ENCODE measurements around the gene PALD1. TPM values are rescaled to one million over a fixed set of nuclear protein-coding genes. Genes with fewer than 3 reads are reported as not detected.

PALD1 gene
- total and polyA plus RNA-seq, 2 experiments from 2014 or later: 11.9 to 58.2 TPM

- peaks cover 11% of the 10 kb centered on the region for H3K4me1 ChIP-seq (ENCODE audit: insufficient read depth)
- ATAC-seq (no peak), DNase-seq (ENCODE audit: low spot score) (no peak)
- Mint-ChIP-seq H3K36me3 (ENCODE audit: low read depth) (peaks cover 9% of the 10 kb centered on the region; the same call in 1 of the 3 replicates), H3K27me3 (ENCODE audit: insufficient read depth, low read depth, poor library complexity) (peaks cover 10% of the 10 kb centered on the region), H3K27ac (no peak overlapping the region), H3K4me1 (peaks cover 20% of the 10 kb centered on the region), H3K4me3 (no peak overlapping the region), H3K9me3 (no peaks in the 10 kb centered on the region)
- H3K4me3 ChIP-seq: no peak overlapping the region
- no peaks in the 10 kb centered on the region for H3K27me3 ChIP-seq (ENCODE audit: insufficient read depth)
- H3K27ac ChIP-seq (ENCODE audit: low read depth): no peak overlapping the region
- H3K4me2 ChIP-seq: no peak overlapping the region
- H3K9me2 ChIP-seq (ENCODE audit: insufficient read depth): no peaks in the 10 kb centered on the region
- TF ChIP-seq NANOG (IDR thresholded peaks at IDR 0.05; ENCODE audit: borderline replicate concordance): no peak
- no peaks in the 10 kb centered on the region for H3F3A ChIP-seq (replicated peaks; ENCODE audit: low read depth)
- 0 out of 2 replicates have a peak, but pooled peaks cover under 1% of the 10 kb centered on the region for H4K20me1 ChIP-seq (replicated peaks; ENCODE audit: insufficient read depth)
- H3K79me2 ChIP-seq (replicated peaks; ENCODE audit: insufficient read depth): no peaks in the 10 kb centered on the region
- H2AFZ ChIP-seq: no peak overlapping the region
- no peaks in the 10 kb centered on the region for H3K36me3 ChIP-seq (ENCODE audit: insufficient read depth)
Observed at GRCh38 chr10:70533189-70533558, 54.6 kb downstream of the PALD1 start.

- H4K20me1 ChIP-seq (replicated peaks; ENCODE audit: insufficient read depth): no peaks in the 10 kb centered on the region
- TF ChIP-seq ZNF462 (CRISPR knock-in tag; IDR thresholded peaks at IDR 0.05) (no peak), JUNB (IDR thresholded peaks at IDR 0.05; ENCODE audit: unreplicated experiment) (no peak)
- TF ChIP-seq, protein P1, sequence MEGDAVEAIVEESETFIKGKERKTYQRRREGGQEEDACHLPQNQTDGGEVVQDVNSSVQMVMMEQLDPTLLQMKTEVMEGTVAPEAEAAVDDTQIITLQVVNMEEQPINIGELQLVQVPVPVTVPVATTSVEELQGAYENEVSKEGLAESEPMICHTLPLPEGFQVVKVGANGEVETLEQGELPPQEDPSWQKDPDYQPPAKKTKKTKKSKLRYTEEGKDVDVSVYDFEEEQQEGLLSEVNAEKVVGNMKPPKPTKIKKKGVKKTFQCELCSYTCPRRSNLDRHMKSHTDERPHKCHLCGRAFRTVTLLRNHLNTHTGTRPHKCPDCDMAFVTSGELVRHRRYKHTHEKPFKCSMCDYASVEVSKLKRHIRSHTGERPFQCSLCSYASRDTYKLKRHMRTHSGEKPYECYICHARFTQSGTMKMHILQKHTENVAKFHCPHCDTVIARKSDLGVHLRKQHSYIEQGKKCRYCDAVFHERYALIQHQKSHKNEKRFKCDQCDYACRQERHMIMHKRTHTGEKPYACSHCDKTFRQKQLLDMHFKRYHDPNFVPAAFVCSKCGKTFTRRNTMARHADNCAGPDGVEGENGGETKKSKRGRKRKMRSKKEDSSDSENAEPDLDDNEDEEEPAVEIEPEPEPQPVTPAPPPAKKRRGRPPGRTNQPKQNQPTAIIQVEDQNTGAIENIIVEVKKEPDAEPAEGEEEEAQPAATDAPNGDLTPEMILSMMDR (conservative IDR thresholded peaks at IDR 0.05; ENCODE audit: low read depth in 2 of 2): peak in 1 of 2 experiments; percentile 36; a peak in 2 of 4 replicates
- H3K9me2 ChIP-seq (ENCODE audit: insufficient read depth): no peaks in the 10 kb centered on the region
- Mint-ChIP-seq H3K36me3 (ENCODE audit: low read depth) (peaks cover 9% of the 10 kb centered on the region; the same call in 1 of the 3 replicates), H3K4me3 (no peak overlapping the region), H3K27ac (no peak overlapping the region; the same call in 1 of the 2 replicates), H3K9me3 (no peaks in the 10 kb centered on the region), H3K27me3 (ENCODE audit: insufficient read depth, low read depth, poor library complexity) (peaks cover 10% of the 10 kb centered on the region), H3K4me1 (peaks cover 15% of the 10 kb centered on the region)
- no peak overlapping the region for H3K27ac ChIP-seq (ENCODE audit: low read depth)
- H3K4me3 ChIP-seq: no peak overlapping the region
- DNase-seq (ENCODE audit: low spot score) (no peak), ATAC-seq (no peak)
- H3K79me2 ChIP-seq (replicated peaks; ENCODE audit: insufficient read depth): no peaks in the 10 kb centered on the region
- H3F3A ChIP-seq (replicated peaks; ENCODE audit: low read depth): no peaks in the 10 kb centered on the region
- H2AFZ ChIP-seq: no peak overlapping the region
- H3K27me3 ChIP-seq (ENCODE audit: insufficient read depth): no peaks in the 10 kb centered on the region
- no peaks in the 10 kb centered on the region for H3K36me3 ChIP-seq (ENCODE audit: insufficient read depth)
- peaks cover 11% of the 10 kb centered on the region for H3K4me1 ChIP-seq (ENCODE audit: insufficient read depth)
- H3K4me2 ChIP-seq: no peak overlapping the region
Observed at GRCh38 chr10:70534281-70534680, 55.7 kb downstream of the PALD1 start.
